DOHH2 (cell line): ENCODE data around the gene SMIM10L2A.

Experiments used
- EZH2phosphoT487 ChIP-seq: fragments of 200-600 bp; sonication (generic); IDR thresholded peaks from 2 replicates; pipeline ENCODE4 v1.6.1; 2017; ENCODE audit warnings: borderline replicate concordance, mild to moderate bottlenecking, antibody characterized with exemption, low read length, moderate library complexity, mixed read lengths
- TF ChIP-seq, protein P1 (sequence below): fragments of 200-600 bp; sonication (generic); IDR thresholded peaks from one replicate; pipeline ENCODE4 v1.5.1; 2014; ENCODE audit warnings: antibody characterized with exemption, mild to moderate bottlenecking, low read depth, low read length; ENCODE audit not compliant: poor library complexity, severe bottlenecking

DNA sequence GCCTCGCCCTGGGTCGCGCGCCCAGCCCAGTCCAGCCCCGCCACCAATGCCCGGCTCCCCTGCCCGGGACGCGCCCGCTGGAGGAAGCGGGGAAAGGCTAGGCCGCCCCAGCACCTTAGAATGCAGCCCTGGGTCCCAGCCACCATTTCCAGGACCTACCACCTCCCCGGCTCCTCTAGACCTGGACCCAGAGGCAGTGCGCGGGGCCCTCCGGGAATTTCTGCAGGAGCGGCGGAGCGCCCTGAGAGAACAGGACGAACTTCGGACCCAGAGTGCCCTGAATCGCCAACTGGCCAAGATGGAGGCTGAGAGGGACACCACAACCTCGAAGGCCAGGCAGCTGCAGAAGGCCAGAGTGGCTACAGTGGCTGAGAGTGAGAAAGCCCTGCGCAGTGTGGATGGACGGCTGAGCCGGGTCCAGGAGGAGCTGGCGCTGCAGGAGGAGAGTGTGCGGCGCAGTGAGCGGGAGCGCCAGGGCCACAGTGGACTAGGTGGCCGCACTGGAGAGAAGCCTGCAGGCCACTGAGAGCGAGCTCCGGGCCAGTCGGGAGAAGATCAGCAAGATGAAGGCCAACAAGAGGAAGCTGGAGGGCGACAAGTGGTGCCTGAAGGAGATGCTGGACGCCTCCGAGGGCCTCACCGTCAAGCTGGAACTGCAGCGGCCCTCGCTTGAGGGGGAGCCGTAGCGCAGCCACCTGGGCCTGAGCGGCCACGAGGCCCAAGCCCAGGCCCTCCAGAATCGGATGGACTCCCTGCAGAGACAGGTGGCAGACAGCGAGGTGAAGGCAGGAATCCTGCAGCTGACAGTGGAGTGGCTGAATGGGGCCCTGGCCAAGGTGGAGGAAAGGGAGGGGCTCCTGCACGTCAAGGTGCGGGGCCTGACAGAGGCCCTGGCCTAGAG lies 15.5 kb downstream of the SMIM10L2A start:
- TF ChIP-seq, protein P1, sequence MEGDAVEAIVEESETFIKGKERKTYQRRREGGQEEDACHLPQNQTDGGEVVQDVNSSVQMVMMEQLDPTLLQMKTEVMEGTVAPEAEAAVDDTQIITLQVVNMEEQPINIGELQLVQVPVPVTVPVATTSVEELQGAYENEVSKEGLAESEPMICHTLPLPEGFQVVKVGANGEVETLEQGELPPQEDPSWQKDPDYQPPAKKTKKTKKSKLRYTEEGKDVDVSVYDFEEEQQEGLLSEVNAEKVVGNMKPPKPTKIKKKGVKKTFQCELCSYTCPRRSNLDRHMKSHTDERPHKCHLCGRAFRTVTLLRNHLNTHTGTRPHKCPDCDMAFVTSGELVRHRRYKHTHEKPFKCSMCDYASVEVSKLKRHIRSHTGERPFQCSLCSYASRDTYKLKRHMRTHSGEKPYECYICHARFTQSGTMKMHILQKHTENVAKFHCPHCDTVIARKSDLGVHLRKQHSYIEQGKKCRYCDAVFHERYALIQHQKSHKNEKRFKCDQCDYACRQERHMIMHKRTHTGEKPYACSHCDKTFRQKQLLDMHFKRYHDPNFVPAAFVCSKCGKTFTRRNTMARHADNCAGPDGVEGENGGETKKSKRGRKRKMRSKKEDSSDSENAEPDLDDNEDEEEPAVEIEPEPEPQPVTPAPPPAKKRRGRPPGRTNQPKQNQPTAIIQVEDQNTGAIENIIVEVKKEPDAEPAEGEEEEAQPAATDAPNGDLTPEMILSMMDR: no peak
- no peak for TF ChIP-seq EZH2phosphoT487
